Heart left ventricle (tissue), 16 donors: ENCODE results near the gene BORCS5. TPM values are rescaled to one million over a fixed set of nuclear protein-coding genes. Genes with fewer than 3 reads are reported as not detected.

Source experiments
- ATAC-seq, 4 donors: fragments of 200-7000 bp; cut with Tn5 transposase; one replicate each; pipeline ENCODE4 v1.9.1; 2020 to 2022; ENCODE audit warnings: moderate library complexity in 4 of 4, mild to moderate bottlenecking in 3 of 4, moderate number of reproducible peaks in 1 of 4
- DNase-seq, 5 donors: peaks; one replicate each; pipeline ENCODE4 v3.0.0-alpha.2; 2020
- H3K27ac ChIP-seq, 12 donors: fragments of 200-600 bp; sonication (generic) in 4 of 12; one replicate each; pipeline versions ENCODE4 v1.5.0 to v1.8.0; 2016 to 2022; ENCODE audit warnings: mild to moderate bottlenecking in 2 of 12
- H3K27me3 ChIP-seq, 9 donors: fragments of 200-600 bp; sonication (generic) in 2 of 9; one replicate each; pipeline versions ENCODE4 v1.5.1 to v1.8.0; 2016 to 2022; ENCODE audit warnings: mild to moderate bottlenecking in 3 of 9
- H3K36me3 ChIP-seq, 9 donors: fragments of 200-600 bp; sonication (generic) in 2 of 9; one replicate each; pipeline versions ENCODE4 v1.5.0 to v1.8.0; 2018 to 2022; ENCODE audit warnings: mild to moderate bottlenecking in 2 of 9
- H3K4me1 ChIP-seq, 12 donors: fragments of 200-600 bp; sonication (generic) in 4 of 12; one replicate each; pipeline versions ENCODE4 v1.5.0 to v1.8.0; 2016 to 2022; ENCODE audit warnings: mild to moderate bottlenecking in 3 of 12
- H3K4me3 ChIP-seq, 12 donors: fragments of 200-600 bp; sonication (generic) in 4 of 12; one replicate each; pipeline versions ENCODE4 v1.5.0 to v1.8.0; 2017 to 2022; ENCODE audit warnings: mild to moderate bottlenecking in 9 of 12, moderate library complexity in 4 of 12
- H3K9me3 ChIP-seq, 12 donors: fragments of 200-600 bp; sonication (generic) in 4 of 12; one replicate each; pipeline versions ENCODE4 v1.5.0 to v1.8.0; 2016 to 2022; ENCODE audit warnings: mild to moderate bottlenecking in 1 of 12
- POLR2A ChIP-seq, 2 donors: fragments of 450-650 bp; IDR thresholded peaks; one replicate each; pipeline ENCODE4 v1.6.1; 2017; ENCODE audit warnings: antibody characterized with exemption in 2 of 2, mild to moderate bottlenecking in 2 of 2, moderate library complexity in 2 of 2
- WGBS, 4 donors: extraction: QIAGEN DNeasy Blood & Tissue Kit in 2 of 4; methylation state at CpG; one replicate each; pipeline versions ENCODE4 v1.1.5 to v1.1.7; 2013 to 2018; 5-methylcytosine and 5-hydroxymethylcytosine counted together
- intact Hi-C, 10 donors: fragments of 100-400 bp; cut with DNase I; formaldehyde crosslinking; loops; one replicate each; pipeline versions ENCODE4 v1.11.1 to v1.14.2; 2022
- polyA plus RNA-seq, 2 donors: library from polyadenylated mRNA; stranded (reverse); fragments of 200-250 nt; gene quantifications; one replicate each; pipeline ENCODE4 v1.2.3, GENCODE V29; 2013
- total RNA-seq, 9 donors: library from RNA; depleted of rRNA in 2 of 9; stranded (reverse); fragments of >200 nt in 2 of 9; fragmentation: NEBNext Ultra II Directional in 3 of 9; extraction: Animal tissue kit (Norgen Biotek cat#: 25700) in 3 of 9; gene quantifications; one replicate each; pipeline versions ENCODE4 v1.1.0 to v1.2.4, GENCODE V29; 2016 to 2023
- TF ChIP-seq, protein P1 (sequence below), 12 donors: fragments of 200-600 bp; sonication (generic) in 4 of 12; IDR thresholded peaks; one replicate each; pipeline versions ENCODE4 v1.5.0 to v1.8.0; 2018 to 2022; ENCODE audit warnings: antibody characterized with exemption in 12 of 12, mild to moderate bottlenecking in 5 of 12
- donor health status: ischemic (EF 13 %, LVEDD 7.1; RV severe dilation, severe dysfunction).
- donor health status: healthy with polysubstance abuse.
- donor health status: DM: no; HTN: yes; CAD: no.
- donor health status: DM: no; HTN: no; CAD: no.
- donor health status: ischemic (EF 25% LVEDD 6.9; RV normal size, moderate dysfunction).
- donor health status: ischemic (EF 25% LVEDD 5.7; RV mildly dilated, moderate dysfunction).
- donor health status: healthy.
- donor health status: DM: yes; HTN: yes; CAD: no.
- donor health status: ischemic (EF 35%, LVEDD 5.7; RV mildly dilated, moderate dysfunction).
- donor health status: nonischemic (EF 11% LVEDD 7.7; RV severe dilation, severe dysfunction).
- donor health status: DM: yes; HTN: yes; CAD: no.
- donor health status: PGD.
- donor health status: ischemic (EF 29% LVEDD 5.4; RV normal size, mild dysfunction).
- donor health status: nonischemic (EF 23%, LVEDD 6.1; RV moderate dilation, normal function).

BORCS5 gene
- total and polyA plus RNA-seq, 11 donors = 3.9 to 21.3 (median 12.3) TPM

- Histone ChIP-seq H3K4me1 (peaks cover 0 to 30% (median 10%) of the 10 kb centered on the region in 12 donors), H3K4me3 (no peak overlapping the region), H3K27ac (peak overlapping the region in 1 of 12 donors; percentile 10), H3K36me3 (no peaks in the 10 kb centered on the region), H3K9me3 (no peaks in the 10 kb centered on the region), H3K27me3 (no peaks in the 10 kb centered on the region)
- intact Hi-C loops = no loop called here
- no peak for TF ChIP-seq POLR2A (IDR thresholded peaks at IDR 0.05)
- TF ChIP-seq, protein P1, sequence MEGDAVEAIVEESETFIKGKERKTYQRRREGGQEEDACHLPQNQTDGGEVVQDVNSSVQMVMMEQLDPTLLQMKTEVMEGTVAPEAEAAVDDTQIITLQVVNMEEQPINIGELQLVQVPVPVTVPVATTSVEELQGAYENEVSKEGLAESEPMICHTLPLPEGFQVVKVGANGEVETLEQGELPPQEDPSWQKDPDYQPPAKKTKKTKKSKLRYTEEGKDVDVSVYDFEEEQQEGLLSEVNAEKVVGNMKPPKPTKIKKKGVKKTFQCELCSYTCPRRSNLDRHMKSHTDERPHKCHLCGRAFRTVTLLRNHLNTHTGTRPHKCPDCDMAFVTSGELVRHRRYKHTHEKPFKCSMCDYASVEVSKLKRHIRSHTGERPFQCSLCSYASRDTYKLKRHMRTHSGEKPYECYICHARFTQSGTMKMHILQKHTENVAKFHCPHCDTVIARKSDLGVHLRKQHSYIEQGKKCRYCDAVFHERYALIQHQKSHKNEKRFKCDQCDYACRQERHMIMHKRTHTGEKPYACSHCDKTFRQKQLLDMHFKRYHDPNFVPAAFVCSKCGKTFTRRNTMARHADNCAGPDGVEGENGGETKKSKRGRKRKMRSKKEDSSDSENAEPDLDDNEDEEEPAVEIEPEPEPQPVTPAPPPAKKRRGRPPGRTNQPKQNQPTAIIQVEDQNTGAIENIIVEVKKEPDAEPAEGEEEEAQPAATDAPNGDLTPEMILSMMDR (IDR thresholded peaks at IDR 0.05) = no peak
- ATAC-seq = peak in 2 of 4 donors; percentile 17 to 30
- WGBS, 4 donors = 63 to 66% (median 65%) methylated on average over 9 of the region's 9 CpGs
- no peak for DNase-seq
Observed at GRCh38 chr12:12403264-12404248, 46.7 kb downstream of the BORCS5 start.

- WGBS, 4 donors = 75 to 100% (median 94%) methylated on average over 1 of the region's 1 CpG
- intact Hi-C loops = no loop called here
- Histone ChIP-seq H3K4me1 (peaks cover 0 to 28% (median 10%) of the 10 kb centered on the region in 12 donors), H3K4me3 (no peak overlapping the region), H3K9me3 (no peaks in the 10 kb centered on the region), H3K27ac (no peak overlapping the region), H3K27me3 (no peaks in the 10 kb centered on the region), H3K36me3 (no peaks in the 10 kb centered on the region)
- DNase-seq (no peak), ATAC-seq (no peak)
- TF ChIP-seq, protein P1 (IDR thresholded peaks at IDR 0.05) = no peak
- TF ChIP-seq POLR2A (IDR thresholded peaks at IDR 0.05) = no peak
Observed at GRCh38 chr12:12404297-12404696, 47.4 kb downstream of the BORCS5 start.

GRCh38 chr12:12405882-12406281 is 49.0 kb downstream of the BORCS5 start:
- no peaks in the 10 kb centered on the region for H3K9me3 ChIP-seq
- TF ChIP-seq, protein P1 (IDR thresholded peaks at IDR 0.05) = no peak
- no peak for TF ChIP-seq POLR2A (IDR thresholded peaks at IDR 0.05)
- intact Hi-C loops = no loop called here
- H3K27ac ChIP-seq = no peak overlapping the region
- no peaks in the 10 kb centered on the region for H3K36me3 ChIP-seq
- DNase-seq (peak in 1 of 5 donors; percentile 35), ATAC-seq (peak in 3 of 4 donors; percentile 55 to 69 (median 67))
- H3K27me3 ChIP-seq = no peaks in the 10 kb centered on the region
- H3K4me3 ChIP-seq = no peak overlapping the region
- WGBS, 4 donors = 55 to 62% (median 56%) methylated on average over 5 of the region's 5 CpGs
- peaks cover 0 to 28% (median 8%) of the 10 kb centered on the region in 12 donors for H3K4me1 ChIP-seq

DNA sequence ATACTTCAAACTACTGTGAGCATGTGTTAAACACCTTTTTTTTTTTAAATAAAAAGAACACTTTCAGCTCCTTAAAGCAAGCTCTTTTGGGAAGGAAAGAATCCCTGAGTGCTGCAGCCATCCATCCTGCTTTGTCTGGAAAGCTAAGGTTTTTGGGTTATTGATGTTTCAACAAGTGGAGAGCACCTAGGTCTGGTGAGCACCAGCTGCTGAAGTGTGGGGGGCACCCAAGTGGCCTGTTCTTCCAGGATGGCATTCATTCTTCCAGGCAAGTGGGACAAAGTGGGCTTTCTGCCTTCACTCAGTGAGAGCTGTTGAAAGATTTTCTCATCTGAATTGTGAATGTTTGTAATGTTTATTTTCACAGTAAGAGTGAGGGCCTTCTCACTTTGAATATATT is 49.9 kb downstream of the BORCS5 start:
- peaks cover 0 to 28% (median 8%) of the 10 kb centered on the region in 12 donors for H3K4me1 ChIP-seq
- H3K27me3 ChIP-seq = no peaks in the 10 kb centered on the region
- no peaks in the 10 kb centered on the region for H3K36me3 ChIP-seq
- ATAC-seq (no peak), DNase-seq (no peak)
- no peak overlapping the region for H3K4me3 ChIP-seq
- H3K27ac ChIP-seq = no peak overlapping the region
- intact Hi-C loops = no loop called here
- no peaks in the 10 kb centered on the region for H3K9me3 ChIP-seq
- no peak for TF ChIP-seq POLR2A (IDR thresholded peaks at IDR 0.05)
- TF ChIP-seq, protein P1 (IDR thresholded peaks at IDR 0.05) = no peak
